Dedifferentiated amniotic fluid mesenchymal stem cell (primary cell): ENCODE data around the gene LRRC7.

Experiments
- DNase-seq: peaks from one replicate; pipeline ENCODE4 v3.0.0-alpha.2; 2016; ENCODE audit errors: extremely low spot score

The LRRC7 gene

DNA sequence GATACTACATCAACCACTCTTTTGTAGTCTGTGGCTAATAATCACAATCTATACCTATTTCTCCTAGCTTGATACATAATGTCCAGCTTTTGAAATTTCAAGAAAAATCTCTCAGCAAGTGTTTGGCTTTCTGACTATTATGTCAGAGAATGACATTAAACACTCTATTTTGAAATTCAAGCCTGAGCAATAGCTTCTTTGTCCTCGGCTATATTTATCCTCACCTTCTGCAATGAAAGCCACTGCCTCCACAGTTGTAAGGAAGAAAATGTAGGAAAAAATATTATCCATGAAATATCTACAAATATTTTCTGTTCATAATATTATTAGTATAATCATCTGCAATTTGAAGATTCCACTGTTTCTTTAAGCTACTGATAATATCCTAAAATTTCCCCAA lies 22.1 kb downstream of the LRRC7 start:
- DNase-seq, result no peak

DNA sequence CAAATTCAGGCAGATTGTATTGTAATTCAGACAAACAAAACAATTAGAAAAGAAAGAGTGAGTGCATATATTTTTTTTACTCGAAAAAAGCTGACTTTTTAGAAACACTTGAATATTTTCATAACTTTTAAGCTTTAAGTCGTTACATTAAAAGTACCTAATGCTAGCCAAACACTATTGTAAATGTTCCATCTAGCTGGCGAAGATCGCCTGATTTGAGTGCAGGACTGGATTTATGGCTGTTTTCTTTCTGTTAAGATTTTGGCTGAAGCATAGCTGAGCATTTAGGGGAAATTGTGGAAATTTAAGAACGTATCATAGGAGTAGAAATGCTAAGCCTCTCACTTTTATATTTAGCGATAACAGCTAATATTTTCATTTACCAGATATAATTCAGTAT lies 24.6 kb downstream of the LRRC7 start:
- no peak for DNase-seq

DNA sequence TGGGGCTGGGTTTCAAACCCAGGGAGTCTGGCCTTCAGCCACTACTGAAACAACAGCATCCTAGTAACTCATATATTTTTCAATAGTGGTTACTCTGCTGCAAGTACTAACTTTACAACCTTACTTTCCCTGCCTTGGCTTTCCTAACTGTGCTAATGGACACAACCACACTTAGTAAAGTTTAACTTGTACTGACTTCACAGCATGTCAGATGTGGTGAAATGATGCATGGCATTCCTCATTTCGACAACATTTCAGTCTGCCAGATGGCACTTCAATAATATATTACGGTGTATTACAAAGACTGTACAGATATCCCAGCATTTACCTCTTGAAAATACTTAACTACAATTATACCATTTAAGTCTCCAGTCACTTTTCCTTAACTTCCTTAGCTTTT lies 27.8 kb downstream of the LRRC7 start:
- no peak for DNase-seq

DNA sequence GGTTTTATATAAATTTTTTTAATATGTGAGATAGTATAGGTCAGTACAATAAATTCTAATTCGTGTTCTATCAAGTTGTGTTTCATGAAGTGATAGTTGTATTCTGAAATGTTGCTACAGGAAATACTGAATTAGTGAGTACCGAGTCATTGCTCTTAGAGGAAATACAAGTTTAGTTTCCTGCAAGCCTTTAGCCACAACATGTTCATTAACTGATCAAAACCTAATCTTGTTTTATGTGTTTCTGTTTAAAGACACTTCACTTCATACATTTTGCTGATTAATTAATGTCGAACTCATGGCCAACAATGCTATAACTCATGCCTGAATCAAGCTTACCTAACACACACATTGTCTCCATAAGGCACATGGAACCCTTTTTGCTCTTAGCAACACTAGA lies 43.6 kb downstream of the LRRC7 start:
- DNase-seq, result no peak

DNA sequence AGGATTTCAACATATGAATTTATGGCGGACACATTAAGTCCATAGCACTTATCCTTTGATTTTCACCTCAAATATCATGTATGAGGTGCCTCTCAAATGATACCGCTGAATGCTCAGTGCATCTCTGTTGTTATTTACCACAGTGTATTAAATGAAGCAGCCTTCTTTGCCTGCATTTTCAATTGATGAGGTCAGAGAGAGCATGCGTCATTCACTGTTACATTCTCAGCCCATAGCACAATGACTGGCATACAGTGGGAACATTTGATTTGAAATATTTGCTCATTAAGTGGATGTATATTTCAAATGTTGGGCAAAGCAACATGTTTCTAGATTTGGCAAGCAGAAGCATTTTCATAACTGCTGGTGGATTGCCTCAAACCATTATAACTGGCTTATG lies 45.7 kb downstream of the LRRC7 start:
- no peak for DNase-seq

DNA sequence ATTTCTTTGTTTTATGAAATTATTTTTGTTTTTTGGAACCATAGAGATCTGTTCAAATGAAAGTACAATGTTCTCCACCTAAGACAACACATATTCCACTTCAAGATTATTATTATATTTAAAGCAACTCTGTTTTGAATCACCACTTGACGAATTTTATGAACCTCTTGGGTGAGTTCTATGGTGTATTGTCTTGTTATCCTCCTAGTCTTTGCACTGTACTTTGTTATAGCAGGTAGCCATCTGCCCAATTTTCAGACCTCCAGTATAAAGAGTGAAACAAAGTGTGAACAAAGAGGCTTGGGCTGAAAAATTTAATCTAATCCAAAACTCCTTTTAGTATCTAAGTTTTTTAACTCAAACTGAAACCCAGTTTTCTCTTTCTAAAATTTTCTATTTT lies 71.0 kb downstream of the LRRC7 start:
- DNase-seq, result no peak

DNA sequence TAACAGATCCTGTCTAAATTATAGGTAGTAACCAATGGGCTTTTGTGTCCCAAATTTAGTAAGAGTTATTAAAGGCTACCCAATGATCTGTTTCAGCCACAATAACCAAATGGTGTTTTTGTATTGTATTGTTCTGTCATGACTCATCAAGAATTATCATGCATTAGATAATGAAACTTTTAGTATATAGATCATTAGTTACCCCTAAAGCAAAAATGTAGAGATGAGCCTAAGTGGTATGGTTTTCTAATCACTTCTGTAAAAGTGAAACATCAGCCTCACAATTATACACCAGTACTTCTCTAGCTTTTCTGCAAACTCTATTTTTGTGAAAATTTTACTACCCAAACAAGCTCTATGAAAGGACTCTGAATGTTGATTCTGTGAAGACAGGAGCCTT lies 71.4 kb downstream of the LRRC7 start:
- DNase-seq, result no peak

DNA sequence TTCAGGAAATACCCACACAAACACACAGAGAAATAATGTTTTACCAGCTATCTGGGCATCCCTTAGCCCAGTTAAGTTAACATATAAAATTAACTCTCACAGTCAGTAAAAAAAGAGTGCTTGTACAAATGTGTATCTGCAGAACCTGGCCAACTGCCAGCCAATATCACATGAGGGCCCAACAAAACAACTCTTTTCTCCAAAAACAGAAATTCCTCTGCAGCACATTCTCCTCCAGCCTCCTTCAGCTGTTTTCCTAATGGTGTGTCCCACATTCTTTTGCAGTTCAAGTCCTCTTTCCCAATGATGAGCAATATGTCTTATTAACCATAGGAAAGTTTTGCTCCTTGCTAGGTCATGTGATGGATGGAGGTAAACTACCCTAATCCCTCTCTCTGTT lies 75.5 kb downstream of the LRRC7 start:
- no peak for DNase-seq

DNA sequence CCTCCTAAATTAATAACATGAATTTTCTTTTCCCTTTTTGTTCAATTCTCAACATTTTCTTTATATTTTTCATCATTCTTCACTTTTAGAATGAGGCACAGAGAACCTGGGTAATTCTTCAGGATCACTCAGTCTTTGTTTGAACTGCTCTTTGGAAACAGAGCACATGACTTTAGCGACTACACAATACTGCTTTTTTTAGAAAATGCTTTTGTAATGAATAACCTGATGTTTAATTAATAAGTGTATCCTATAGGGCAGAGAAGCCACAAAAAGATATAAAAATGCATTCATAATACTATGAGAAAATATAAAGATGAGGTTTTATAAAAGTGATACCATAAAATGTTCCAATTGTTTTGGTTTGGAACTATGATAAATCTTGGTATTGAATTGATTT lies 77.8 kb downstream of the LRRC7 start:
- DNase-seq, result no peak

DNA sequence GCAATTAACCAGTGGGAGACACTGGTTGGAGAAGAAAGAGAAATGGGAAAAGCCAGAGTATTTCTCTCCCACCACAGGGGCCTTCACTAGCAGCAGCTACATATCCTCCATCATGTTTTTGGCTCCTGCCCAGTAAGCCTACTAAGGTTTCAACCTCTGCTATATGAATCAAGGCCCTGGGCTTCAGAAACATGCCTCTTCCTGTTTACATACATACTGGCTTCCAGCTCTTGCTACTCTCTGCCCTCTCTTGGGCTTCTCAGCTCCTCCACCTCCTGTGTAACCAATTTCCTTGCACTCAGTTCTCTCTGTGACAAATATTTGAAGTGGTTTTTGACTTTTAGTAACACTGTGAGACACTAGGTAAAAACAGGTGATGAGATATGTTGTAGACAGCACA lies 80.8 kb downstream of the LRRC7 start:
- no peak for DNase-seq

DNA sequence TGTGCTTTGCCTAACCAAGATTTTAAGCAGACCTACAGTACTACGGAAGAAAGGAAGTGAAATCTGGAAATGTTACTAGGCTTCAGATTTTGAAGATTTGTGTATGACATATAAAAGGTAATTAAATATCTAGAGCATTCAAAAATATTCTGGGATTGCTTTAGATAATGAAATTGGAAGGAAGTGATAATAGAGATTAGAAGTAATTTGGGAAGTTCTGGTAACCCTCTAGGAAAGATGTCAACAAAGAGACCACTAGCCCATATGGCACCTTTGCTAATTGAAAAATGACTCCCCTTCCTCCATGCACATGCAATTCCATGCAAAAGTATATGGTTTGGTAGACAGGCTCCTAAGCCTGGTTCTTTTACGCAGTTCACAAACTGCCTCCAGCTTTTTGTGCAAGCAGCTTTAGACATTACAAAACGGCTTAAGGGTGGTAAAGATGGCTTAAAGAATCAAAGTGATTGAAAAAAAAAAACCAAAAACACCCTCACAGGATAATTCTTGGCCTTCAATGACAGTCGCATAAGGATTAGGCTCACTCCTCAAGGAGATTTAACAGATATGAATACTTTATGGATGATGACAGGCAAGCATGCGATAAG lies 81.8 kb downstream of the LRRC7 start:
- DNase-seq, result no peak

DNA sequence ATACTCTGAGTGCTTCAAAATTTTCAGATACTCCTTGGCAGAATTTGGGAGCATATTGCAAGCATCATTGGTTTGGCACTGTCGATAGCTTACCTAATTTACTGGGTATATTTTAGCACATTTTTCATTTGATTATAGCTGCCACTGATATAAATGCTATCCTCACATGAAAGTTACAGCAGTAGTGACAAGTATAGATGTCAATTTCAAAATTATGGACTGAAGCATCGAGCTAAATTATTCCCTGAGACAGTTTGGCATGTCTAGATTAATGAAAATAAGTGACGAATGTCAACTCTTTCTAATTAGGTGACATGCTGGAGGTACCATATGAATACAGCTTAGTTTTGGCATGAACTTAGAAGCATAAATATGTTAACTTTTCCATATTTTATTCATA lies 83.1 kb downstream of the LRRC7 start:
- no peak for DNase-seq

DNA sequence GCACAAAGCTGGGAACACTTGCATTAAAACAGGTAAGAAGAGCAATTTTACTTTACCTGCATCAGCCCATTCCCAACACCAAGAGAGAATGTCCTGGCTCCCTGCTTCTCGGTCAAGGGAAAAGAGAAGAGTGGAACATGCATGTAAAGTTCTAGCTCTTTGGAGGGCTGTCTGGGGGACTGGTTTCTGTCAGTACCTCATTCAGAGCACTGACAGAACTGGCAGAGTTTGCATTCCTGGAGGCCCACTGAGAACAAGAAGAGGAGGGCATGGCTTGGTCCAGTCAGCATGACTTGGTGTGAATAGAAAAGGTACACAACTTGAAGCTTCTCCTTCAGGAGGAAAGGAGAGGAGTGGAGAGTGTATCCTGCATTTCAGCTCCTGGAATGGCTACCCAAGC lies 83.9 kb downstream of the LRRC7 start:
- no peak for DNase-seq

DNA sequence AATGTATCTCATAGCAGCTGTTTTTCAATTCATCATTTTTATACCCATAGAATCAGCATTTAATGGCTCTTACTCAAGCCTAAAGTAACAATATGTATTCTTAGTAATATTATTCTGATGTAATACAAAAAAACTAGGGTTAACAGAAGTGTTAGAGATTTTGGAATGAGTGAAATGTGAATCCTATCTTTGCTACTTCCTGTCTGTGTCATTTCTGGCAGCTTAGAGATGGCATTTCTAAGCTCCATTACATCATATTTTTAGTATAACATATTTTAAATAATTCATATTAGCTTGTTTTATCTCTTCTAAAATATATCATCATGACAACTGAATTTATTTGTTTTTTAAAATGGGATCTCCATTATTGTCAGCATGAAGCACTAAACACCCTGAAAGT lies 90.2 kb downstream of the LRRC7 start:
- no peak for DNase-seq

DNA sequence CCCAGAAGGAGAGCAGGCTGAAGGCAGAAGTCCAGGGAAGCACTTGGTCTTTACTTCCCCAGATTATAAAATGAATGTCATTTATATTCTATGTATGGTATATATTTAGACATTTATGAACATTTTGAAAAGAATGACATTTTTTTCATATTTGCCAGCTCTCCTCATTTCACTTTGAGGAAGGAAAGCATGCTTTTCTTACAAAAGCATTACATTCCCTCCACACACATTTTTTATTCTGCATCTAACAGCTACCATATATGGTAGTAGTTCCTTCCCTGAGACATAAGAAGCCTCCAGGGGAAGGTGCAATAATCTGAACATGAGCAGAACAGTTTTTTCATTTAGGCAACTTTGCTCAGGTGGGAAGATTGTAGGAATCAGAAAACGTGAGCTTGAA lies 94.0 kb downstream of the LRRC7 start:
- DNase-seq, result peak; percentile 31

DNA sequence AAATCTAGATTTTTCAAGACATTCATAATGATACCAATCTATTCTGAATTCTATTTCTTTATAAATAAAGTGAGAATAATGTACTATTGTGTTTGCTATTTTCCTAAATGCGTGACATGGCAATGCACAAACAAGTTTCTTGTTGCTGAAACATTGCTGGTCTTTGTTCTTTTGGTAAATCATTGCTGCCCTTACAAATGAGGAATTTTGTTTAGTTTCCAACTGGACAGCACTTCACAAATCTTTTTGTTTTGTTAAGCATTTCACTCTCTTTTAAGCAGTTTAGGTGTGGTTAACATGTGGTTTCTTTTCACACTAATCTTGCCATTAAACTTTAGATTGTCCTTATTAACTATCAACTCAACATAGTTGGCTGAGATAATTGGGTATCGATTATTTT lies 94.6 kb downstream of the LRRC7 start:
- DNase-seq, result no peak

DNA sequence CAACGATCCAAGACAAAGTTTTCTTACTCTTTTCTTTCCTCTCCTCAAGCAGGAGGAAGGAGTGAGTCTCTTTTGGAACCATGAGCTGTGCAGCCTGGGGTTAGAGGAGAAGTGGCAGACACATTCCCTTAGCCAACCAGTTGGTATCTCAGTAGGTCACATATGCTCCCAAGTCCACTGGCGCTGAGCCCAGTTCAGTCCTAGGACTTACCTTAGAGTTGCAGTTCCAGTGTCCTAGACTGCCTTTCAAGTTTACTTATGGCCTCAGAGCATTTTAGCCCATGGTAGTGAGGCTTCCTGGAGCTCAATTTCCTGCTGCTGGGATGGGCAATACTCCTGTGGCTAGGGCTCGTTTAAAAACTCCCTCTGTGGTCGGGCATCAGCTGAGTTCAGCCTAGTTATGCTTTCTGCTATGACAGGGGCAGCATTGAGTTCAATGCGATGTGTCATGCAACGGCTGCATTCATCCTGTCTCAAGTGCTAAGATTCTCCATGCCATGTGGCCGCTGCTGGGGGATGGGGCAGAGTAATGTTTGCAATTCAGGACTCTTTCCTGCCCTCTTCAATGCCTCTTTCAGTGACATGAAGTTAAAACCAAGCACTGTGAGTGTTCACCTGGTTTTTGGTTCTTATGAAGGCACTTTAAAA lies 103.8 kb downstream of the LRRC7 start:
- no peak for DNase-seq

DNA sequence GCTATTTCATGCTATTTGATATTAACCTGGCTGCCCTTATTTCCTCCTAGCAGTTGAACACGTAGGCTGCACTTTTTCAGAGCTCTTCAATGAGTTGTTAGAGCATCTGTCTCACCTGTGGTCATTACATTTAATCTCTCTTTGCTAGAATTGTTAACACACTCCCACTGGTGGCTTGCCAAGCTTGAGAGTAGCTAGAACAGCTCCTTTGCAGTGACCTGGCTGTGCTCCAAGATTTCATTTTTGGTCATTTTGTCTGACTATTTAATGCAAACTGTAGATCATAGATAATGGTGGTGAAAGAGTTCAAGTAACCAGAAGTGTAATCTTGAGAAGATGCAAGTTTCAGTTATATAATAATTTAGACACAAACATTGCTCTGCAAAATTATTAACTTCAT lies 105.6 kb downstream of the LRRC7 start:
- no peak for DNase-seq

DNA sequence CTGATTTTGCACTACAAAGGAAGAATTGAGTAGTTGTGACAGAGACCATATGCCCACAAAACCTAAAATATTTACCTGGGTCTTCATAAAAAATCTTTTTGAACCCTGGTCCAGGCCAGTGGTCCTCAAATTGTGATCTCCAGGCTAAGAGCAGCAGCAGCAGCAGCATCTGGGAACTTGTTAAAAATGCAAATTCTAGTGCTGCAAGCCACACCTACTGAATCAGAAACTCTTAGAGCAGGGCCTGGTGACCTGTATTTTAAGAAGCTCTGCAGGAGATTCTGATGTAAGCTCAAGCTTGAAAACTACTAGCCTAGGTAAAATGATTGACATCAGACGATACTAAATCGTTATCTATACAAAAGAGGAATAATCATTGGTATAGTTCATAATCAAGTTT lies 112.2 kb downstream of the LRRC7 start:
- DNase-seq, result no peak

DNA sequence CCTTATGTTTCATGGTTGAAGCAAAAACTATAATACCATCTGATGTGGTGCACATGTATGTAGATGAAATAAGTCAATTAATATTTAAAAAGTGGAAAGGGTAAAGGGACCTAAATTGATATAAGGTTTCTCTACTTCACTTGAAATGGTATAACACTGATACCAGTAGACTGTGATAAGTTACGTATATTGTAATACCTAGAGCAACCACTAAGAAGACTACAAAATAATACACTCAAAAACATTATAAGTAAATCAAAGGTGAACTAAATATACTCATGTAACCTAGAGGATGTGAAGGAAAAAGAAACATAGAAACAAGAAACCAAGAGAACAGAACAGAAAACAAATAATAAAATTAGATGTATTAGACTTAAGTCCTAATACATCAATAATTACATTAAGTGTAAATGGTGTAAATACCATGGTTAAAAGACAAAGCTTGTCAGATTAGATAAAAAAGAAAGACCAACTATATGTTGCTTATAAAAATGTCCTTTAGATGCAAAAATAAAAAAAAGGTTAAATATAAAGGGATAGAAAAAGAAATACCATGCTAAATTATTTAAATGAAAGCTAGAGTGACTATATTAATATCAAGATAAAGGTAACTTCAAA lies 118.8 kb downstream of the LRRC7 start:
- DNase-seq, result no peak

DNA sequence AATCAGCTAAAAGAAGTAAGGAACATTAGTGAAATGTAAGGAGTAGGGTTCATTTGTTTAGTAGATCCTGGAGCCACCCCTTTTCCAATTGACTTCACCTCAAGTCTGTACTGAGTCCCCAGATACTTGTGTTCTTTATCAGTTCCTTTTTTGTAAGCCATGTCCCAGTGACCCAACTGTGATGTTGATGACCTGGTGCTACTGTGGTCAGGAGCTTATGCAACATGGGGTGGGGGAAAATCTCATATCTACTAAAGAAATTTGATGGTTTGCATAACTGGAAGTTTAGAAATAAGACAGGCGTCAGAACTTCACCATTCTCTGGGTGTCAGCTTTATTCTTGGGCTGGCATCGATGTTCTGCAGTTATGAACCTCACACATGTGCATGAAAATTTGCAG lies 120.5 kb downstream of the LRRC7 start:
- DNase-seq, result no peak

DNA sequence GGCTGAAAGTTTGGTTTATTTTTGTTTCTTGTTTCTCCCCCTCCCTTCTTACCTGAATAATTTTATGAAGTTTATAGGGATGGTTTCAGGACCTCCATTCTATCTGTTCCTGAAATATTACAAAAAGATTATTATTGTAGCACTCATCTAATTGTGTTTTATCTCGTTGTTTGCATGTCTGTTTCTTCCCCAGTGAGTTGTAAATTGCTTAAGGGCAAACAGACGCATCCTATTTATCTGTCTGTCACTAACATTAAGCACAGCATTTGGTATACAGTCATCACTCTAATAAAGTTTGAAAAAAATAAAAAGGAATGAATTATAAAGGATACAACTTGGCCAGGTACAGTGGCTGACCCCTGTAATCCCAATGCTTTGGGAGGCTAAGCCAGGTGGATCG lies 123.5 kb downstream of the LRRC7 start:
- DNase-seq, result no peak

DNA sequence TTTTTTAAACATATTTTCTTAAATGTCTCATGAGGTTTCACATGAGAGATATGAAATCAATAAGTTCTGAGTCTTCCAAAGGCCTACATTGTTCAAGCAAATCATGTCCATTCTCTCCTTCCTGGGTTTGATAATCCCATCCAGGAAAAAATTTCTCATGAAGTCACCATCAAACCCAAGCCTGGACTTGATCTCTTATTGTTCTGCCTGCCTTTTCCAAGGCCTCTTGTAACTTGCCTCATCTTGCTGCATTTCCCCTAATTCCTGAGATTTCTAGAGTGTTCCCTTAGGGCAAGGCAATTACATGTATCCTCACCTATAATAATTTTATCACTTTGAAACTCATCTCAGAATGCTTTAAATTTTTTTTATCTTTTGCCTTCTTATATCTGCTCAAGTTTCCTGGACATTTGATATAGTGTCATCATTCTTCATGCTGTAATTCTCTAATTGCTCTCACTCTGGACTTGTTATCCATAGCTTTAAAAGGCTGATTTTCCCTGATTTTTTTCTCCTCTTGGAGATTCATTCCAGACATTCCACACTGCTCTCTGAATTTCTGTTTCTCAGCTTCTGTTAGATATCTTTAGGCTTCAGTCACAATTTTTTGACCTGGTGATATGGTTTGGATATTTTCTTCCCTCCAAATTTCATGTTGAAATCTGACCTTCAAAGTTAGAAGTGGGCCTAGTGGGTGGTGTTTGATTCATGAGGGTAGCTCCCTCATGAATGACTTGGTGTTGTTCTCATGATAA lies 126.4 kb downstream of the LRRC7 start:
- no peak for DNase-seq
